Keratinocyte (primary cell): ENCODE measurements around the gene CPNE9. TPM values are rescaled to one million over a fixed set of nuclear protein-coding genes. Genes with fewer than 3 reads are reported as not detected.

Experiments used
- DNase-seq: peaks from one replicate; pipeline ENCODE4 v3.0.0-alpha.2; 2011; ENCODE audit warnings: low read depth, missing footprints, low spot score
- FAIRE-seq: peaks from 2 replicates; lab custom pipeline; 2011; peaks lifted over from hg19 to GRCh38; lab: Jason Lieb, UNC
- H2AFZ ChIP-seq: 2 replicates; pipeline ENCODE4 v1.6.0; 2012; ENCODE audit warnings: low read length, control low read depth, inconsistent platforms; ENCODE audit not compliant: control insufficient read depth
- H3K27ac ChIP-seq: 2 replicates; pipeline ENCODE4 v1.5.1; 2011; ENCODE audit warnings: low read length; ENCODE audit not compliant: control insufficient read depth, insufficient read depth
- H3K27me3 ChIP-seq: 3 replicates; pipeline ENCODE4 v1.6.0; 2011; ENCODE audit warnings: low read length; ENCODE audit not compliant: control insufficient read depth, insufficient read depth; ENCODE audit errors: extremely low read depth
- H3K36me3 ChIP-seq, 2 experiments: 2 replicates in 1 of 2; 3 replicates in 1 of 2; pipeline ENCODE4 v1.5.1; 2011; ENCODE audit warnings: low read length in 2 of 2, mild to moderate bottlenecking in 1 of 2; ENCODE audit not compliant: control insufficient read depth in 2 of 2, insufficient read depth in 2 of 2; ENCODE audit errors: extremely low read depth in 1 of 2
- H3K4me1 ChIP-seq: 3 replicates; pipeline ENCODE4 v1.5.1; 2011; ENCODE audit warnings: low read length; ENCODE audit not compliant: control insufficient read depth, insufficient read depth; ENCODE audit errors: extremely low read depth
- H3K4me2 ChIP-seq: 3 replicates; pipeline ENCODE4 v1.6.0; 2011; ENCODE audit warnings: low read depth, low read length; ENCODE audit not compliant: control insufficient read depth, insufficient read depth; ENCODE audit errors: extremely low read depth
- H3K4me3 ChIP-seq, 3 experiments: fragments of 200-600 bp in 1 of 3; sonication (generic) in 1 of 3; 2 replicates in 2 of 3; 3 replicates in 1 of 3; pipeline ENCODE4 v1.5.1; 2011 to 2016; ENCODE audit warnings: low read length in 3 of 3, mild to moderate bottlenecking in 3 of 3, control low read depth in 2 of 3, inconsistent platforms in 1 of 3, low read depth in 1 of 3, mixed read lengths in 1 of 3, mixed run types in 1 of 3, moderate library complexity in 1 of 3; ENCODE audit not compliant: control insufficient read depth in 2 of 3, insufficient read depth in 2 of 3; ENCODE audit errors: extremely low read depth in 1 of 3
- H3K79me2 ChIP-seq: 2 replicates; pipeline ENCODE4 v1.6.0; 2012; ENCODE audit warnings: low read length; ENCODE audit not compliant: control insufficient read depth, insufficient read depth
- H3K9ac ChIP-seq: 3 replicates; pipeline ENCODE4 v1.6.0; 2011; ENCODE audit warnings: low read length; ENCODE audit not compliant: control insufficient read depth, insufficient read depth; ENCODE audit errors: extremely low read depth
- H3K9me1 ChIP-seq: 3 replicates; pipeline ENCODE4 v1.6.0; 2011; ENCODE audit warnings: low read length; ENCODE audit not compliant: control insufficient read depth, insufficient read depth; ENCODE audit errors: extremely low read depth
- H3K9me3 ChIP-seq: 2 replicates; pipeline ENCODE4 v1.5.1; 2012; ENCODE audit warnings: low read depth, low read length; ENCODE audit not compliant: control insufficient read depth
- H4K20me1 ChIP-seq: 3 replicates; pipeline ENCODE4 v1.6.0; 2011; ENCODE audit warnings: low read length; ENCODE audit not compliant: control insufficient read depth, insufficient read depth; ENCODE audit errors: extremely low read depth
- CTCF ChIP-seq, 3 experiments: IDR thresholded peaks in 1 of 3; conservative IDR thresholded peaks in 1 of 3; optimal IDR thresholded peaks in 1 of 3; 2 replicates in 2 of 3; 3 replicates in 1 of 3; pipeline versions ENCODE3 to v1.5.1; 2011; ENCODE audit warnings: low read length in 3 of 3, mild to moderate bottlenecking in 3 of 3, moderate library complexity in 2 of 3, control low read depth in 1 of 3, inconsistent platforms in 1 of 3; ENCODE audit not compliant: insufficient read depth in 2 of 3; ENCODE audit errors: extremely low read depth in 1 of 3
- EZH2 ChIP-seq: IDR thresholded peaks from one replicate; pipeline ENCODE4 v1.6.1; 2012; ENCODE audit warnings: inconsistent platforms, mild to moderate bottlenecking, low read length, moderate library complexity
- dilution Hi-C: fragments of 300-500 bp; cut with MboI; formaldehyde crosslinking; loops from one replicate; pipeline ENCODE4 v1.7.0; 2020; ENCODE audit warnings: low sequenced_read_pairs; ENCODE audit not compliant: extremely low pct_ligation_motif_present
- polyA plus RNA-seq, 5 experiments: library from polyadenylated mRNA; depleted of rRNA in 3 of 5; stranded (reverse) in 3 of 5; stranded (forward) in 1 of 5; unstranded in 1 of 5; fragments of >200 nt; gene quantifications; 1 replicate in 1 of 5; 2 replicates in 3 of 5; 3 replicates in 1 of 5; pipeline versions ENCODE4 v1.2.1 to v1.2.3, GENCODE V29; 2011 to 2012; ENCODE audit warnings: missing spikeins in 2 of 5, low read depth in 1 of 5, low replicate concordance in 1 of 5

CPNE9 gene
- polyA plus RNA-seq, 1 donor (not counting 4 experiments of a cell fraction or from before 2014, with no cell fraction given), result not detected

GRCh38 chr3:9725775-9726515 is 22.3 kb downstream of the CPNE9 start:
- no peak for TF ChIP-seq CTCF (optimal IDR thresholded peaks at IDR 0.05 in 1 of 3, IDR thresholded peaks at IDR 0.05 in 1 of 3, conservative IDR thresholded peaks at IDR 0.05 in 1 of 3; ENCODE audit: extremely low read depth in 1 of 3, insufficient read depth in 2 of 3, low read length in 3 of 3)
- Histone ChIP-seq H3K9me3 (no peaks in the 10 kb centered on the region), H3K9ac (no peak overlapping the region), H3K4me2 (no peak overlapping the region), H3K27me3 (no peaks in the 10 kb centered on the region), H3K4me3 (no peak overlapping the region), H3K9me1 (no peaks in the 10 kb centered on the region), H3K27ac (no peak overlapping the region), H4K20me1 (no peaks in the 10 kb centered on the region), H3K4me1 (peaks cover 5% of the 10 kb centered on the region), H2AFZ (no peak overlapping the region), H3K79me2 (no peaks in the 10 kb centered on the region), H3K36me3 (no peaks in the 10 kb centered on the region)
- dilution Hi-C loops, result no loop called here
- no peak for DNase-seq
- no peak for FAIRE-seq

- no peak for FAIRE-seq
These were observed 23.5 kb downstream of the CPNE9 start for GRCh38 chr3:9727041-9727595.

More at GRCh38 chr3:9727041-9727595, 23.5 kb downstream of the CPNE9 start:
- TF ChIP-seq CTCF (optimal IDR thresholded peaks at IDR 0.05 in 1 of 3, IDR thresholded peaks at IDR 0.05 in 1 of 3, conservative IDR thresholded peaks at IDR 0.05 in 1 of 3; ENCODE audit: extremely low read depth in 1 of 3, insufficient read depth in 2 of 3, low read length in 3 of 3) (peak; percentile 37 to 68 (median 53)), EZH2 (no peak)
- H3K9ac ChIP-seq, result no peak overlapping the region
- H3K79me2 ChIP-seq, result peaks cover 5% of the 10 kb centered on the region
- H3K27ac ChIP-seq, result no peak overlapping the region
- no peaks in the 10 kb centered on the region for H4K20me1 ChIP-seq
- no peak for DNase-seq
- no peaks in the 10 kb centered on the region for H3K9me3 ChIP-seq
- dilution Hi-C loops, result no loop called here
- H3K4me2 ChIP-seq, result no peak overlapping the region
- no peaks in the 10 kb centered on the region for H3K27me3 ChIP-seq
- H3K9me1 ChIP-seq, result no peaks in the 10 kb centered on the region
- peak overlapping the region; percentile 54 for H2AFZ ChIP-seq
- H3K4me1 ChIP-seq, result peaks cover 5% of the 10 kb centered on the region
- no peak overlapping the region for H3K4me3 ChIP-seq
- H3K36me3 ChIP-seq, result no peaks in the 10 kb centered on the region
